ENCODE results near the gene USP3.

- TF ChIP-seq, protein P1, sequence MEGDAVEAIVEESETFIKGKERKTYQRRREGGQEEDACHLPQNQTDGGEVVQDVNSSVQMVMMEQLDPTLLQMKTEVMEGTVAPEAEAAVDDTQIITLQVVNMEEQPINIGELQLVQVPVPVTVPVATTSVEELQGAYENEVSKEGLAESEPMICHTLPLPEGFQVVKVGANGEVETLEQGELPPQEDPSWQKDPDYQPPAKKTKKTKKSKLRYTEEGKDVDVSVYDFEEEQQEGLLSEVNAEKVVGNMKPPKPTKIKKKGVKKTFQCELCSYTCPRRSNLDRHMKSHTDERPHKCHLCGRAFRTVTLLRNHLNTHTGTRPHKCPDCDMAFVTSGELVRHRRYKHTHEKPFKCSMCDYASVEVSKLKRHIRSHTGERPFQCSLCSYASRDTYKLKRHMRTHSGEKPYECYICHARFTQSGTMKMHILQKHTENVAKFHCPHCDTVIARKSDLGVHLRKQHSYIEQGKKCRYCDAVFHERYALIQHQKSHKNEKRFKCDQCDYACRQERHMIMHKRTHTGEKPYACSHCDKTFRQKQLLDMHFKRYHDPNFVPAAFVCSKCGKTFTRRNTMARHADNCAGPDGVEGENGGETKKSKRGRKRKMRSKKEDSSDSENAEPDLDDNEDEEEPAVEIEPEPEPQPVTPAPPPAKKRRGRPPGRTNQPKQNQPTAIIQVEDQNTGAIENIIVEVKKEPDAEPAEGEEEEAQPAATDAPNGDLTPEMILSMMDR (IDR thresholded peaks at IDR 0.05), result no peak
- TF ChIP-seq EZH2 (IDR thresholded peaks at IDR 0.05; ENCODE audit: borderline replicate concordance, insufficient read depth, low read depth, low read length, poor library complexity, severe bottlenecking), result no peak
Observed at GRCh38 chr15:63633312-63633711, 128.9 kb downstream of the USP3 start.

All from B cell (primary cell).